Measurements from ENCODE around the gene DACT2.

Gene DACT2

GRCh38 chr6:168310403-168310802 is 9.2 kb downstream of the DACT2 start:
- Histone ChIP-seq H3K4me1 (ENCODE audit: control insufficient read depth, insufficient read depth, low read length) (peaks cover 3% of the 10 kb centered on the region), H3K27ac (ENCODE audit: low read length) (no peak overlapping the region), H3K4me3 (ENCODE audit: low read length) (no peak overlapping the region), H3K36me3 (ENCODE audit: control insufficient read depth, insufficient read depth, low read length) (peaks cover 2% of the 10 kb centered on the region; the same call in 1 of the 2 replicates), H3K27me3 (ENCODE audit: control insufficient read depth, insufficient read depth, low read length) (no peaks in the 10 kb centered on the region), H3K9me3 (ENCODE audit: control insufficient read depth, insufficient read depth, low read length) (no peaks in the 10 kb centered on the region)
- WGBS (ENCODE audit: insufficient coverage, insufficient read length): no CpG with 5 or more reads among the region's 11 CpGs
- DNase-seq (ENCODE audit: low read depth, low spot score): no peak

- Histone ChIP-seq H3K4me1 (ENCODE audit: control insufficient read depth, insufficient read depth, low read length) (peaks cover 3% of the 10 kb centered on the region), H3K27me3 (ENCODE audit: control insufficient read depth, insufficient read depth, low read length) (no peaks in the 10 kb centered on the region), H3K36me3 (ENCODE audit: control insufficient read depth, insufficient read depth, low read length) (peaks cover 2% of the 10 kb centered on the region; the same call in 1 of the 2 replicates), H3K9me3 (ENCODE audit: control insufficient read depth, insufficient read depth, low read length) (no peaks in the 10 kb centered on the region), H3K4me3 (ENCODE audit: low read length) (no peak overlapping the region), H3K27ac (ENCODE audit: low read length) (no peak overlapping the region)
- no CpG with 5 or more reads among the region's 15 CpGs for WGBS (ENCODE audit: insufficient coverage, insufficient read length)
- no peak for DNase-seq (ENCODE audit: low read depth, low spot score)
Observed at GRCh38 chr6:168309997-168310396, 9.6 kb downstream of the DACT2 start.

- no CpG with 5 or more reads among the region's 30 CpGs for WGBS (ENCODE audit: insufficient coverage, insufficient read length)
- H3K27ac ChIP-seq (ENCODE audit: low read length): no peak overlapping the region
- H3K27me3 ChIP-seq (ENCODE audit: control insufficient read depth, insufficient read depth, low read length): no peaks in the 10 kb centered on the region
- no peaks in the 10 kb centered on the region for H3K9me3 ChIP-seq (ENCODE audit: control insufficient read depth, insufficient read depth, low read length)
- peaks cover 2% of the 10 kb centered on the region; the same call in 1 of the 2 replicates for H3K36me3 ChIP-seq (ENCODE audit: control insufficient read depth, insufficient read depth, low read length)
- no peak overlapping the region for H3K4me3 ChIP-seq (ENCODE audit: low read length)
- peaks cover 3% of the 10 kb centered on the region for H3K4me1 ChIP-seq (ENCODE audit: control insufficient read depth, insufficient read depth, low read length)
- no peak for DNase-seq (ENCODE audit: low read depth, low spot score)
Observed at GRCh38 chr6:168309183-168309582, 10.4 kb downstream of the DACT2 start.

GRCh38 chr6:168308390-168309144 is 11.0 kb downstream of the DACT2 start:
- no CpG with 5 or more reads among the region's 35 CpGs for whole genome bisulfite sequencing (ENCODE audit: insufficient coverage, insufficient read length)
- no peak overlapping the region for H3K27ac ChIP-seq (ENCODE audit: low read length)
- H3K4me3 ChIP-seq (ENCODE audit: low read length): no peak overlapping the region
- H3K4me1 ChIP-seq (ENCODE audit: control insufficient read depth, insufficient read depth, low read length): no peaks in the 10 kb centered on the region
- no peak for DNase-seq (ENCODE audit: low read depth, low spot score)
- no peaks in the 10 kb centered on the region for H3K27me3 ChIP-seq (ENCODE audit: control insufficient read depth, insufficient read depth, low read length)
- no peaks in the 10 kb centered on the region for H3K9me3 ChIP-seq (ENCODE audit: control insufficient read depth, insufficient read depth, low read length)
- H3K36me3 ChIP-seq (ENCODE audit: control insufficient read depth, insufficient read depth, low read length): peaks cover 2% of the 10 kb centered on the region; the same call in 1 of the 2 replicates

- Histone ChIP-seq H3K27ac (ENCODE audit: low read length) (no peak overlapping the region), H3K4me1 (ENCODE audit: control insufficient read depth, insufficient read depth, low read length) (no peaks in the 10 kb centered on the region), H3K27me3 (ENCODE audit: control insufficient read depth, insufficient read depth, low read length) (no peaks in the 10 kb centered on the region), H3K9me3 (ENCODE audit: control insufficient read depth, insufficient read depth, low read length) (no peaks in the 10 kb centered on the region), H3K4me3 (ENCODE audit: low read length) (no peak overlapping the region), H3K36me3 (ENCODE audit: control insufficient read depth, insufficient read depth, low read length) (peaks cover 2% of the 10 kb centered on the region; the same call in 1 of the 2 replicates)
- WGBS (ENCODE audit: insufficient coverage, insufficient read length): no CpG with 5 or more reads among the region's 22 CpGs
- DNase-seq (ENCODE audit: low read depth, low spot score): no peak
Observed at GRCh38 chr6:168307695-168308021, 11.9 kb downstream of the DACT2 start.

GRCh38 chr6:168307015-168307694 is 12.4 kb downstream of the DACT2 start:
- Histone ChIP-seq H3K9me3 (ENCODE audit: control insufficient read depth, insufficient read depth, low read length) (no peaks in the 10 kb centered on the region), H3K27ac (ENCODE audit: low read length) (no peak overlapping the region), H3K27me3 (ENCODE audit: control insufficient read depth, insufficient read depth, low read length) (no peaks in the 10 kb centered on the region), H3K36me3 (ENCODE audit: control insufficient read depth, insufficient read depth, low read length) (peaks cover 2% of the 10 kb centered on the region; the same call in 1 of the 2 replicates), H3K4me3 (ENCODE audit: low read length) (no peak overlapping the region), H3K4me1 (ENCODE audit: control insufficient read depth, insufficient read depth, low read length) (no peaks in the 10 kb centered on the region)
- WGBS (ENCODE audit: insufficient coverage, insufficient read length): no CpG with 5 or more reads among the region's 30 CpGs
- DNase-seq (ENCODE audit: low read depth, low spot score): no peak

- Histone ChIP-seq H3K27me3 (ENCODE audit: control insufficient read depth, insufficient read depth, low read length) (no peaks in the 10 kb centered on the region), H3K4me3 (ENCODE audit: low read length) (no peak overlapping the region), H3K4me1 (ENCODE audit: control insufficient read depth, insufficient read depth, low read length) (0 out of 2 replicates have a peak, but pooled peaks cover 2% of the 10 kb centered on the region), H3K36me3 (ENCODE audit: control insufficient read depth, insufficient read depth, low read length) (peaks cover 2% of the 10 kb centered on the region; the same call in 1 of the 2 replicates), H3K27ac (ENCODE audit: low read length) (no peak overlapping the region), H3K9me3 (ENCODE audit: control insufficient read depth, insufficient read depth, low read length) (no peaks in the 10 kb centered on the region)
- no CpG with 5 or more reads among the region's 9 CpGs for WGBS (ENCODE audit: insufficient coverage, insufficient read length)
- no peak for DNase-seq (ENCODE audit: low read depth, low spot score)
Observed at GRCh38 chr6:168305863-168306262, 13.7 kb downstream of the DACT2 start.

- Histone ChIP-seq H3K4me1 (ENCODE audit: control insufficient read depth, insufficient read depth, low read length) (0 out of 2 replicates have a peak, but pooled peaks cover 2% of the 10 kb centered on the region), H3K27me3 (ENCODE audit: control insufficient read depth, insufficient read depth, low read length) (no peaks in the 10 kb centered on the region), H3K36me3 (ENCODE audit: control insufficient read depth, insufficient read depth, low read length) (peaks cover under 1% of the 10 kb centered on the region; the same call in 1 of the 2 replicates), H3K4me3 (ENCODE audit: low read length) (no peak overlapping the region), H3K27ac (ENCODE audit: low read length) (no peak overlapping the region), H3K9me3 (ENCODE audit: control insufficient read depth, insufficient read depth, low read length) (no peaks in the 10 kb centered on the region)
- DNase-seq (ENCODE audit: low read depth, low spot score): no peak
- no CpG with 5 or more reads among the region's 20 CpGs for WGBS (ENCODE audit: insufficient coverage, insufficient read length)
Observed at GRCh38 chr6:168305096-168305749, 14.4 kb downstream of the DACT2 start.

GRCh38 chr6:168304752-168305015 is 14.9 kb downstream of the DACT2 start:
- Histone ChIP-seq H3K27me3 (ENCODE audit: control insufficient read depth, insufficient read depth, low read length) (no peaks in the 10 kb centered on the region), H3K27ac (ENCODE audit: low read length) (no peak overlapping the region), H3K36me3 (ENCODE audit: control insufficient read depth, insufficient read depth, low read length) (no peaks in the 10 kb centered on the region; the same call in 1 of the 2 replicates), H3K4me1 (ENCODE audit: control insufficient read depth, insufficient read depth, low read length) (0 out of 2 replicates have a peak, but pooled peaks cover 2% of the 10 kb centered on the region), H3K4me3 (ENCODE audit: low read length) (no peak overlapping the region), H3K9me3 (ENCODE audit: control insufficient read depth, insufficient read depth, low read length) (no peaks in the 10 kb centered on the region)
- no CpG with 5 or more reads among the region's 7 CpGs for WGBS (ENCODE audit: insufficient coverage, insufficient read length)
- no peak for DNase-seq (ENCODE audit: low read depth, low spot score)

GRCh38 chr6:168303982-168304751 is 15.4 kb downstream of the DACT2 start:
- H3K36me3 ChIP-seq (ENCODE audit: control insufficient read depth, insufficient read depth, low read length): no peaks in the 10 kb centered on the region; the same call in 1 of the 2 replicates
- DNase-seq (ENCODE audit: low read depth, low spot score): no peak
- no peak overlapping the region for H3K27ac ChIP-seq (ENCODE audit: low read length)
- no CpG with 5 or more reads among the region's 16 CpGs for WGBS (ENCODE audit: insufficient coverage, insufficient read length)
- H3K4me3 ChIP-seq (ENCODE audit: low read length): no peak overlapping the region
- no peaks in the 10 kb centered on the region for H3K27me3 ChIP-seq (ENCODE audit: control insufficient read depth, insufficient read depth, low read length)
- no peaks in the 10 kb centered on the region for H3K9me3 ChIP-seq (ENCODE audit: control insufficient read depth, insufficient read depth, low read length)
- 0 out of 2 replicates have a peak, but pooled peaks cover 2% of the 10 kb centered on the region for H3K4me1 ChIP-seq (ENCODE audit: control insufficient read depth, insufficient read depth, low read length)
